ENCODE results near the gene GRIA2.

GRCh38 chr4:157196046-157196445, 24.5 kb upstream of the GRIA2 start:
- no peak for TF ChIP-seq CTCF (IDR thresholded peaks at IDR 0.05)
- no peak for TF ChIP-seq POLR2A (IDR thresholded peaks at IDR 0.05)

All from esophagus squamous epithelium (tissue), 4 donors.